H1 (cell line): ENCODE measurements around the gene OR2AJ1. TPM values are rescaled to one million over a fixed set of nuclear protein-coding genes. Genes with fewer than 3 reads are reported as not detected.

Source experiments
- CTCF ChIA-PET: fragments of 300-600 bp; sonication (Branson Sonifier 250); formaldehyde crosslinking; loops from one replicate; lab custom pipeline; 2021; ENCODE audit not compliant: partially characterized antibody; lab: Charles Lee
- POLR2A ChIA-PET: fragments of 300-600 bp; sonication (Branson Sonifier 250); formaldehyde crosslinking; loops from one replicate; lab custom pipeline; 2021; ENCODE audit warnings: inconsistent platforms; ENCODE audit not compliant: partially characterized antibody; lab: Charles Lee
- DNase-seq, 2 experiments: peaks; one replicate each; pipeline versions ENCODE4 v3.0.0 to v3.0.0-alpha.2; 2010 to 2022; ENCODE audit warnings: low spot score in 2 of 2, low read depth in 1 of 2, mixed read lengths in 1 of 2
- FAIRE-seq: peaks from 2 replicates; lab custom pipeline; 2011; peaks lifted over from hg19 to GRCh38; lab: Jason Lieb, UNC
- H2AFZ ChIP-seq: 2 replicates; pipeline ENCODE4 v1.8.1; 2012; ENCODE audit warnings: low read length, inconsistent platforms
- H2AK5ac ChIP-seq: 2 replicates; pipeline ENCODE4 v1.6.1; 2013; ENCODE audit warnings: low read depth, low read length
- H2BK120ac ChIP-seq: replicated peaks from 2 replicates; pipeline ENCODE3; 2013; ENCODE audit warnings: low read depth, low read length, inconsistent platforms
- H2BK12ac ChIP-seq: 2 replicates; pipeline ENCODE4 v1.6.1; 2013; ENCODE audit warnings: low read depth, low read length
- H2BK15ac ChIP-seq: 2 replicates; pipeline ENCODE4 v1.6.1; 2013; ENCODE audit warnings: low read length
- H2BK20ac ChIP-seq: 2 replicates; pipeline ENCODE4 v1.6.1; 2013; ENCODE audit warnings: low read length
- H2BK5ac ChIP-seq: 2 replicates; pipeline ENCODE4 v1.6.1; 2013; ENCODE audit warnings: low read depth, low read length
- H3K14ac ChIP-seq: 2 replicates; pipeline ENCODE4 v1.6.1; 2013; ENCODE audit warnings: inconsistent platforms; ENCODE audit not compliant: insufficient read length
- H3K18ac ChIP-seq: 2 replicates; pipeline ENCODE4 v1.6.1; 2013; ENCODE audit warnings: low read length; ENCODE audit errors: extremely low read depth
- H3K23ac ChIP-seq: 2 replicates; pipeline ENCODE4 v1.6.1; 2013; ENCODE audit warnings: inconsistent platforms; ENCODE audit not compliant: insufficient read length
- H3K23me2 ChIP-seq: 2 replicates; pipeline ENCODE4 v1.6.1; 2013; ENCODE audit warnings: low read depth, low read length
- H3K27ac ChIP-seq: 2 replicates; pipeline ENCODE4 v1.6.1; 2011; ENCODE audit warnings: low read depth, low read length, inconsistent platforms
- H3K27me3 ChIP-seq, 4 experiments: replicated peaks in 1 of 4; 1 replicate in 1 of 4; 2 replicates in 3 of 4; pipeline versions ENCODE4 v1.6.1 to v1.8.1; 2011 to 2013; ENCODE audit warnings: low read length in 3 of 4, mild to moderate bottlenecking in 3 of 4, inconsistent platforms in 2 of 4, mixed read lengths in 2 of 4, moderate library complexity in 1 of 4; ENCODE audit not compliant: control insufficient read depth in 3 of 4, insufficient read depth in 3 of 4; ENCODE audit errors: extremely low read depth in 1 of 4
- H3K36me3 ChIP-seq, 4 experiments: 2 replicates each; pipeline versions ENCODE4 v1.6.1 to v1.8.1; 2011 to 2013; ENCODE audit warnings: mild to moderate bottlenecking in 4 of 4, low read length in 3 of 4, moderate library complexity in 2 of 4, control low read depth in 1 of 4, inconsistent platforms in 1 of 4; ENCODE audit not compliant: insufficient read depth in 4 of 4, control insufficient read depth in 2 of 4
- H3K4ac ChIP-seq: replicated peaks from 2 replicates; pipeline ENCODE3; 2013; ENCODE audit warnings: low read length, low read depth, mixed read lengths, inconsistent platforms; ENCODE audit not compliant: insufficient read length
- H3K4me1 ChIP-seq, 4 experiments: replicated peaks in 1 of 4; 1 replicate in 1 of 4; 2 replicates in 3 of 4; pipeline versions ENCODE4 v1.6.1 to v1.8.1; 2011 to 2013; ENCODE audit warnings: low read length in 3 of 4, inconsistent platforms in 2 of 4, mixed read lengths in 1 of 4; ENCODE audit not compliant: insufficient read depth in 4 of 4, control insufficient read depth in 3 of 4
- H3K4me2 ChIP-seq, 2 experiments: 2 replicates each; pipeline versions ENCODE4 v1.6.1 to v1.8.1; 2011 to 2013; ENCODE audit warnings: low read depth in 2 of 2, low read length in 2 of 2, control low read depth in 1 of 2, inconsistent platforms in 1 of 2, mild to moderate bottlenecking in 1 of 2; ENCODE audit not compliant: insufficient read depth in 1 of 2
- H3K4me3 ChIP-seq, 4 experiments: fragments of 200-600, 300-600 bp in 1 of 4; sonication (generic), shearing (Covaris generic), sonication (Bioruptor Twin) in 1 of 4; 2 replicates each; pipeline versions ENCODE4 v1.5.1 to v1.8.1; 2011 to 2016; ENCODE audit warnings: low read length in 4 of 4, low read depth in 3 of 4, control low read depth in 2 of 4, inconsistent platforms in 2 of 4, mild to moderate bottlenecking in 2 of 4, mixed read lengths in 1 of 4, moderate library complexity in 1 of 4; ENCODE audit not compliant: insufficient read depth in 2 of 4; ENCODE audit errors: extremely low read depth in 1 of 4
- H3K56ac ChIP-seq: replicated peaks from 2 replicates; pipeline ENCODE3; 2013; ENCODE audit warnings: low read depth, mild to moderate bottlenecking, mixed read lengths, low read length, inconsistent platforms; ENCODE audit not compliant: insufficient read length
- H3K79me1 ChIP-seq: 2 replicates; pipeline ENCODE4 v1.6.1; 2013; ENCODE audit warnings: low read depth, low read length, control low read depth
- H3K79me2 ChIP-seq, 2 experiments: 2 replicates each; pipeline versions ENCODE4 v1.6.1 to v1.8.1; 2012 to 2013; ENCODE audit warnings: low read length in 2 of 2, mild to moderate bottlenecking in 2 of 2, inconsistent platforms in 1 of 2; ENCODE audit not compliant: insufficient read depth in 2 of 2, control insufficient read depth in 1 of 2
- H3K9ac ChIP-seq, 4 experiments: replicated peaks in 1 of 4; 1 replicate in 1 of 4; 2 replicates in 3 of 4; pipeline versions ENCODE4 v1.6.1 to v1.8.1; 2011 to 2013; ENCODE audit warnings: low read depth in 3 of 4, low read length in 3 of 4, control low read depth in 2 of 4, mild to moderate bottlenecking in 2 of 4, moderate library complexity in 2 of 4, inconsistent platforms in 1 of 4; ENCODE audit errors: extremely low read depth in 1 of 4
- H3K9me3 ChIP-seq, 2 experiments: 2 replicates each; pipeline versions ENCODE4 v1.6.1 to v1.8.1; 2012 to 2013; ENCODE audit warnings: mild to moderate bottlenecking in 2 of 2, moderate library complexity in 2 of 2, control low read depth in 1 of 2, inconsistent platforms in 1 of 2, low read depth in 1 of 2, low read length in 1 of 2, mixed read lengths in 1 of 2; ENCODE audit not compliant: insufficient read depth in 2 of 2
- H4K20me1 ChIP-seq, 2 experiments: replicated peaks in 1 of 2; 2 replicates each; pipeline versions ENCODE3 to v1.8.1; 2011 to 2013; ENCODE audit warnings: inconsistent platforms in 2 of 2, low read length in 2 of 2, mild to moderate bottlenecking in 1 of 2; ENCODE audit not compliant: insufficient read depth in 2 of 2, control insufficient read depth in 1 of 2
- H4K5ac ChIP-seq: 2 replicates; pipeline ENCODE4 v1.6.1; 2013; ENCODE audit warnings: low read length, low read depth, mixed read lengths, inconsistent platforms; ENCODE audit not compliant: insufficient read length
- H4K8ac ChIP-seq: 2 replicates; pipeline ENCODE4 v1.8.0; 2013; ENCODE audit warnings: mild to moderate bottlenecking, moderate library complexity, low read length, inconsistent platforms; ENCODE audit not compliant: insufficient read depth; ENCODE audit errors: extremely low read depth
- H4K91ac ChIP-seq: replicated peaks from 2 replicates; pipeline ENCODE3; 2013; ENCODE audit warnings: low read length, mixed read lengths, inconsistent platforms; ENCODE audit not compliant: insufficient read length
- ASH2L ChIP-seq: fragments of 200-600, 300-600 bp; sonication (generic); IDR thresholded peaks from one replicate; pipeline ENCODE4 v1.7.1; 2017; ENCODE audit warnings: low read length
- ATF2 ChIP-seq: IDR thresholded peaks from 2 replicates; pipeline ENCODE4 v1.6.1; 2012; ENCODE audit warnings: low read length, inconsistent platforms
- E2F6 ChIP-seq: IDR thresholded peaks from 2 replicates; pipeline ENCODE4 v1.6.1; 2012; ENCODE audit warnings: inconsistent platforms
- EP300 ChIP-seq, 2 experiments: IDR thresholded peaks; 1 replicate in 1 of 2; 2 replicates in 1 of 2; pipeline ENCODE4 v1.6.1; 2011 to 2012; ENCODE audit warnings: low read depth in 2 of 2, low read length in 2 of 2, mild to moderate bottlenecking in 2 of 2, borderline replicate concordance in 1 of 2, inconsistent platforms in 1 of 2, moderate library complexity in 1 of 2
- KDM1A ChIP-seq: fragments of 200-600, 300-600 bp; sonication (generic); IDR thresholded peaks from 2 replicates; pipeline ENCODE4 v1.7.1; 2016; ENCODE audit warnings: mild to moderate bottlenecking, low read length, borderline replicate concordance
- NANOG ChIP-seq: IDR thresholded peaks from 2 replicates; pipeline ENCODE4 v1.6.1; 2011; ENCODE audit warnings: low read length, low read depth, mild to moderate bottlenecking, inconsistent platforms; ENCODE audit not compliant: insufficient read depth, poor library complexity, severe bottlenecking
- RNF2 ChIP-seq: fragments of 200-900, 300-1000 bp; sonication (generic); IDR thresholded peaks from 2 replicates; pipeline ENCODE4 v1.7.1; 2016; ENCODE audit warnings: borderline replicate concordance, low read depth, mild to moderate bottlenecking, antibody characterized with exemption, low read length; ENCODE audit not compliant: poor library complexity, severe bottlenecking; ENCODE audit errors: missing control alignments
- RXRA ChIP-seq: IDR thresholded peaks from 2 replicates; pipeline ENCODE4 v1.6.1; 2011; ENCODE audit warnings: low read depth, mild to moderate bottlenecking, low read length, moderate library complexity; ENCODE audit not compliant: insufficient read depth
- USF2 ChIP-seq: IDR thresholded peaks from 2 replicates; pipeline ENCODE4 v1.6.1; 2011; ENCODE audit warnings: low read length, improper control_type of control experiment
- WGBS, 2 experiments: shearing (Covaris generic) in 1 of 2; methylation state at CpG; one replicate each; pipeline versions ENCODE4 v1.1.6 to v1.1.7; 2013 to 2015; ENCODE audit warnings: low lambda C conversion rate in 2 of 2, mixed read lengths in 2 of 2, inconsistent platforms in 1 of 2, low coverage in 1 of 2, missing lambda C conversion rate in 1 of 2; ENCODE audit not compliant: insufficient replicate concordance in 2 of 2, insufficient coverage in 1 of 2, insufficient read length in 1 of 2; ENCODE audit errors: extremely low coverage in 1 of 2, missing lambda C conversion rate in 1 of 2; 5-methylcytosine and 5-hydroxymethylcytosine counted together
- polyA plus RNA-seq, 7 experiments: library from polyadenylated mRNA; depleted of rRNA in 3 of 7; stranded (reverse) in 5 of 7; unstranded in 2 of 7; fragments of >200 nt in 5 of 7; fragments of 200-250 nt in 2 of 7; gene quantifications; 1 replicate in 5 of 7; 2 replicates in 1 of 7; 4 replicates in 1 of 7; pipeline versions ENCODE4 v1.2.1 to v1.2.3, GENCODE V29; 2011 to 2013; ENCODE audit warnings: missing spikeins in 2 of 7, mixed read lengths in 2 of 7
- total RNA-seq: library from RNA; stranded (reverse); fragmentation: NEBNext Ultra II Directional; extraction: Animal tissue kit (Norgen Biotek cat#: 25700); gene quantifications from 2 replicates; pipeline ENCODE4 v1.2.1, GENCODE V29; 2021

Gene OR2AJ1
- total and polyA plus RNA-seq, 2 of the 8 experiments (the other 6 are each of a cell fraction or from before 2014, with no cell fraction given): not detected

GRCh38 chr1:247906504-247907047, 18.1 kb upstream of the OR2AJ1 start:
- no peak overlapping the region for H3K27ac ChIP-seq
- H2BK12ac ChIP-seq: no peak overlapping the region
- ChIA-PET POLR2A (no interaction called here), CTCF (no interaction called here)
- H3K18ac ChIP-seq: no peak overlapping the region
- no peak overlapping the region for H4K91ac ChIP-seq
- no peak overlapping the region for H2BK15ac ChIP-seq
- no peak overlapping the region for H2AFZ ChIP-seq
- H3K9me3 ChIP-seq: peaks cover 29 to 62% of the 10 kb centered on the region in 2 experiments
- no peaks in the 10 kb centered on the region for H3K79me2 ChIP-seq
- no peaks in the 10 kb centered on the region for H3K27me3 ChIP-seq
- H3K4ac ChIP-seq: no peak overlapping the region
- H3K9ac ChIP-seq: no peak overlapping the region
- H3K4me2 ChIP-seq: no peak overlapping the region
- no peak overlapping the region for H2BK20ac ChIP-seq
- no peak overlapping the region for H2BK5ac ChIP-seq
- no peaks in the 10 kb centered on the region; a peak in 1 of 7 replicates for H3K4me1 ChIP-seq
- FAIRE-seq: no peak
- no peak overlapping the region for H4K5ac ChIP-seq
- no peaks in the 10 kb centered on the region for H4K20me1 ChIP-seq
- no peak overlapping the region for H2AK5ac ChIP-seq
- H3K23ac ChIP-seq: no peak overlapping the region
- no peak overlapping the region for H4K8ac ChIP-seq
- H2BK120ac ChIP-seq: no peak overlapping the region
- DNase-seq: no peak
- H3K23me2 ChIP-seq: no peaks in the 10 kb centered on the region
- H3K36me3 ChIP-seq: no peaks in the 10 kb centered on the region
- H3K4me3 ChIP-seq: no peak overlapping the region
- no peaks in the 10 kb centered on the region for H3K79me1 ChIP-seq
- no peak overlapping the region for H3K56ac ChIP-seq
- H3K14ac ChIP-seq: no peak overlapping the region
- WGBS, 2 experiments: 72% methylated on average over 7 of the region's 7 CpGs; no CpG with 5 or more reads in 1 of the 2 experiments
- TF ChIP-seq ASH2L: no peak
- TF ChIP-seq ATF2: no peak
- TF ChIP-seq KDM1A: no peak
- no peak for TF ChIP-seq USF2
- TF ChIP-seq E2F6: no peak
- no peak for TF ChIP-seq EP300 (IDR thresholded peaks at IDR 0.05; ENCODE audit: borderline replicate concordance in 1 of 2, low read depth in 2 of 2, low read length in 2 of 2)
- TF ChIP-seq NANOG: no peak
- no peak for TF ChIP-seq RNF2
- no peak for TF ChIP-seq RXRA
